LNCaP clone FGC (cell line): ENCODE data around the gene SAP25.

Experiments used
- DNase-seq: peaks from one replicate; pipeline ENCODE4 v3.0.0-alpha.2; 2011; ENCODE audit warnings: low read depth
- H3K4me3 ChIP-seq: 2 replicates; pipeline ENCODE4 v1.5.1; 2011; ENCODE audit warnings: mild to moderate bottlenecking, low read depth, low read length, control low read depth
- CTCF ChIP-seq: IDR thresholded peaks from 2 replicates; pipeline ENCODE4 v1.5.1; 2012; ENCODE audit warnings: mild to moderate bottlenecking; ENCODE audit not compliant: control insufficient read depth, insufficient read depth; ENCODE audit errors: extremely low read depth

The SAP25 gene

DNA sequence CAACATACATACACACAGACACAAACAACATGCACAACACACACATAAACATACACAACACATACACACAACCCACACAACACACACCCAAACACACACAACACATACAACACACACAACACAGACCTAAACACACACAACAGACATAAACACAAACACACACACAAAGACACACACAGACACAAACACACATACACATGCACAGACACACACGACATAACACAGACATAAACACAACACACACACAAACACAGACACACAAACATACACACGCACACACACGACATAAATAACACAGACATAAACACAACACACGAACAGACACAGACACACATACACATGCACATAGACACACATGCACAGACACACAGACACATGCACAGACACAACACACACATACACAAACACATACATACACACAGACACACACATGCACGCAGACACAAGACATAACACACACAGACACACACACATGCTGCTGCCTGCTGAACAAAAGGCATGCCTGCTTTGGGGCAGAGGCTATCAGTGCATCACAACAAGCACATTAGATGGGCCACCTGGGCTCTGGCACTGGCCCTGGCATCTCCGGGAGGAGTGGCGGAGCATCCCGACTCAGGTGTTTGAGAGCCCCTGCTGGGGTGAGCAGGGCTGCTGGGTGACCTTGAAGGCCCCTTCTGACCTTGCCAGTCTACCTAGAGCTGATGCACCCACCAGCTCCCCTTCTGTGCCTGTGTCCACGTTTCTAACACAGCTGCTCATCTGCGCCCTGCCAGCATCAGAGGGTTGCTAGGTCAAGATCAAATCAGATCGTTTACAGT is 7.0 kb upstream of the SAP25 start:
- TF ChIP-seq CTCF: no peak
- DNase-seq: no peak
- no peak overlapping the region for H3K4me3 ChIP-seq

GRCh38 chr7:100578246-100579183 is 4.8 kb upstream of the SAP25 start:
- no peak for DNase-seq
- H3K4me3 ChIP-seq: no peak overlapping the region
- TF ChIP-seq CTCF: no peak

DNA sequence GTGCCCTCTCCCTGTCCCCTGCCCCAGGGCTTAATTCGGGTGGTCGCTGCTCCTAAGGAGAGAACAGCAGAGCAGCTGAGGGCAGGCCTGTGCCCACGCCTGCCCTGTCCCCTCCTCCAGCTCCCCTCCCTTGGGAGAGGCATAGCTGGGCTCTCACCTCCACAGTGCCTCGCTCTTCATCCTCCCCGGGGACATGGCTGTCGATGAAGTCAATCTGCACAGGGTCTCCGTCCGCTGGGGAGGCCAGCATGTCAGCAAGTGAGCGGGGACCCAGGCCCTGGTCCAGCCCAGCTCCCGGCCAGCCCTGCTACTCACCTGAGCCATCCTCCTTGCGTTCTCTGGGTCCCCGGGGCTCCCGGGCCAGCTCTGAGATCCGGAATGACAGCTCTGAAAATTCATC is 3.8 kb upstream of the SAP25 start:
- TF ChIP-seq CTCF: no peak
- no peak for DNase-seq
- H3K4me3 ChIP-seq: no peak overlapping the region

- H3K4me3 ChIP-seq: no peak overlapping the region
- DNase-seq: no peak
- TF ChIP-seq CTCF: no peak
These were observed 3.4 kb upstream of the SAP25 start for GRCh38 chr7:100577103-100577502.

DNA sequence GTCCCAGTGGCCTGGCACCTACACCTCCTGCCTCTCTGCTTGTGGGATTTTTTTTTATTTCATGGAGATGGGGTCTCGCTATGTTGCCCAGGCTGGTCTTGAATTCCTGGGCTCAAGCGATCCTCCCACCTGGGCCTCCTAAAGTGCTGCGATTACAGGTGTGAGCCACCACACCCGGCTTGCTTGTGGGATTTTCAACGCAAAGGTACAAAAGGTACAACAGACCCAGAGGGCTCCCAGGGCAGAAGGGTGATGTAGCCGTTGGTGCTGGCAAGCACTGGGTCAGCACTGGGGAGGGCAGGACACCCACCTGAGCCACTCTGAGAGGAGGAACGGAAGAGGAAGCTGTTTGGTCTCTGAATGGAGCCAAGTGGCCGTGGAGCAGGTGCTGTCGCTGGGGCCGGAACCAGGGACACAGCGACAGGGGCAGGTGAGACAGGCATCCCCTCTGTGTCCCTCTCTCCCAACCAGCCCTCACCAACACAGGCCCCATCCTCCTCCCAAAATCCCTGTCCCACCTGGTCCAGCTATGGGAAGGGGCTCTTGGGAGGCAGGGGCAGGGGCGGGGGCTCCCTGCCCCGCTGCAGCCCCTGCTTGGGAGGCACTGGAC is 2.8 kb upstream of the SAP25 start:
- TF ChIP-seq CTCF: no peak
- DNase-seq: no peak
- H3K4me3 ChIP-seq: no peak overlapping the region

- H3K4me3 ChIP-seq: no peak overlapping the region
- no peak for DNase-seq
- TF ChIP-seq CTCF: no peak
These were observed 2.2 kb upstream of the SAP25 start for GRCh38 chr7:100575746-100576383.
